GM19239 (cell line): ENCODE results near the gene ZNF618.
"Not testable (repeated sequence)": the region's sequence is repeated elsewhere in the genome, so short reads cannot be mapped to it uniquely, and the experiment has no call there.

Experiments used
- DNase-seq: peaks from one replicate; pipeline ENCODE4 v3.0.0; 2011; ENCODE audit warnings: low spot score; ENCODE audit not compliant: insufficient read length
- FAIRE-seq: peaks from 2 replicates; lab custom pipeline; 2011; peaks lifted over from hg19 to GRCh38; lab: Jason Lieb, UNC

Gene ZNF618

GRCh38 chr9:114030364-114030763 is 154.3 kb downstream of the ZNF618 start:
- FAIRE-seq (no peak), DNase-seq (no peak)

GRCh38 chr9:114031037-114031630 is 155.0 kb downstream of the ZNF618 start:
- no peak for FAIRE-seq
- no peak for DNase-seq

GRCh38 chr9:114031948-114032840 is 156.1 kb downstream of the ZNF618 start:
- DNase-seq (no peak), FAIRE-seq (no peak)

- DNase-seq, result no peak
- no peak for FAIRE-seq
These were observed 157.4 kb downstream of the ZNF618 start for GRCh38 chr9:114033397-114034103.

- FAIRE-seq (no peak), DNase-seq (no peak)
These were observed 158.1 kb downstream of the ZNF618 start for GRCh38 chr9:114034196-114034595.

GRCh38 chr9:114034661-114035062 is 158.6 kb downstream of the ZNF618 start:
- DNase-seq (no peak), FAIRE-seq (no peak)

GRCh38 chr9:114035221-114035844 is 159.2 kb downstream of the ZNF618 start:
- FAIRE-seq (no peak), DNase-seq (no peak)

GRCh38 chr9:114035845-114036801 is 160.0 kb downstream of the ZNF618 start:
- no peak for FAIRE-seq
- no peak for DNase-seq

- FAIRE-seq (no peak), DNase-seq (no peak)
These were observed 161.1 kb downstream of the ZNF618 start for GRCh38 chr9:114037249-114037648.

- FAIRE-seq (no peak), DNase-seq (no peak)
These were observed 162.0 kb downstream of the ZNF618 start for GRCh38 chr9:114037961-114038723.

GRCh38 chr9:114038724-114039313 is 162.7 kb downstream of the ZNF618 start:
- FAIRE-seq (no peak), DNase-seq (no peak)

GRCh38 chr9:114039484-114039883 is 163.4 kb downstream of the ZNF618 start:
- no peak for DNase-seq
- no peak for FAIRE-seq

- DNase-seq, result not testable (repeated sequence)
These were observed 167.6 kb downstream of the ZNF618 start for GRCh38 chr9:114043660-114044059.

GRCh38 chr9:114046237-114046755 is 170.2 kb downstream of the ZNF618 start:
- FAIRE-seq (no peak), DNase-seq (no peak)

More at GRCh38 chr9:114043660-114044059, 167.6 kb downstream of the ZNF618 start:
- FAIRE-seq, result not testable (repeated sequence)

GRCh38 chr9:114046875-114047274 is 170.8 kb downstream of the ZNF618 start:
- no peak for FAIRE-seq
- no peak for DNase-seq

- FAIRE-seq (no peak), DNase-seq (no peak)
These were observed 171.6 kb downstream of the ZNF618 start for GRCh38 chr9:114047717-114048116.

- DNase-seq (no peak), FAIRE-seq (no peak)
These were observed 172.7 kb downstream of the ZNF618 start for GRCh38 chr9:114048533-114049415.
